SU-DHL-6 (cell line): ENCODE measurements around the gene SWT1.
"Not testable (repeated sequence)": the region's sequence is repeated elsewhere in the genome, so short reads cannot be mapped to it uniquely, and the experiment has no call there.

Experiments
- H2AFZ ChIP-seq: fragments of 200-600 bp; sonication (generic); 2 replicates; pipeline ENCODE4 v1.6.1; 2014; ENCODE audit warnings: low read depth, mild to moderate bottlenecking, moderate library complexity, mixed read lengths, antibody characterized with exemption, low read length; ENCODE audit not compliant: severe bottlenecking
- H3F3A ChIP-seq: fragments of 200-600 bp; shearing (Covaris generic); 2 replicates; pipeline ENCODE4 v1.6.0; 2016; ENCODE audit warnings: antibody characterized with exemption, mild to moderate bottlenecking; ENCODE audit not compliant: insufficient read depth
- H3K27ac ChIP-seq: fragments of 200-600 bp; sonication (generic); 2 replicates; pipeline ENCODE4 v1.5.1; 2016; ENCODE audit warnings: low read depth, mild to moderate bottlenecking, low read length, moderate library complexity, mixed read lengths
- H3K27me3 ChIP-seq: fragments of 200-600 bp; sonication (generic), shearing (Covaris generic); 2 replicates; pipeline ENCODE4 v1.6.0; 2014; ENCODE audit warnings: mild to moderate bottlenecking, low read length
- H3K36me3 ChIP-seq: fragments of 200-600 bp; sonication (generic); 2 replicates; pipeline ENCODE4 v1.6.1; 2014; ENCODE audit warnings: mild to moderate bottlenecking, low read length, mixed read lengths
- H3K4me2 ChIP-seq: fragments of 300-600, 200-600 bp; shearing (Covaris generic), sonication (generic); 2 replicates; pipeline ENCODE4 v1.6.0; 2014; ENCODE audit warnings: low read length, low read depth, mild to moderate bottlenecking; ENCODE audit not compliant: poor library complexity, severe bottlenecking
- H3K4me3 ChIP-seq: fragments of 200-600 bp; sonication (generic); 2 replicates; pipeline ENCODE4 v1.5.1; 2014; ENCODE audit warnings: antibody characterized with exemption, low read length, mild to moderate bottlenecking, mixed read lengths; ENCODE audit not compliant: insufficient read depth, poor library complexity, severe bottlenecking
- H3K79me2 ChIP-seq: fragments of 200-600 bp; sonication (generic); 2 replicates; pipeline ENCODE4 v1.6.1; 2014; ENCODE audit warnings: mild to moderate bottlenecking, low read length, moderate library complexity; ENCODE audit not compliant: insufficient read depth
- H3K9ac ChIP-seq: fragments of 200-600 bp; sonication (generic); 2 replicates; pipeline ENCODE4 v1.7.0; 2014; ENCODE audit warnings: mild to moderate bottlenecking, low read length
- H3K9me2 ChIP-seq: fragments of 200-600 bp; sonication (generic); replicated peaks from 2 replicates; pipeline ENCODE4 v1.6.1; 2014; ENCODE audit warnings: low read length; ENCODE audit not compliant: insufficient read depth
- H3K9me3 ChIP-seq: fragments of 200-600 bp; sonication (generic); 2 replicates; pipeline ENCODE4 v1.6.1; 2014; ENCODE audit warnings: low read length, mixed read lengths; ENCODE audit not compliant: insufficient read depth
- H4K20me1 ChIP-seq: fragments of 200-600 bp; sonication (generic); 2 replicates; pipeline ENCODE4 v1.6.1; 2014; ENCODE audit warnings: low read depth, mild to moderate bottlenecking, antibody characterized with exemption, low read length, moderate library complexity, mixed read lengths
- EZH2phosphoT487 ChIP-seq: fragments of 200-600 bp; sonication (generic), shearing (Covaris generic); conservative IDR thresholded peaks from 2 replicates; pipeline ENCODE4 v1.6.1; 2018; ENCODE audit warnings: mild to moderate bottlenecking, antibody characterized with exemption, low read length, moderate library complexity, mixed read lengths
- TF ChIP-seq, protein P1 (sequence below): fragments of 200-600 bp; sonication (generic); IDR thresholded peaks from one replicate; pipeline ENCODE4 v1.5.1; 2017; ENCODE audit warnings: antibody characterized with exemption, mild to moderate bottlenecking, low read length, moderate library complexity; ENCODE audit not compliant: insufficient read depth, poor library complexity, severe bottlenecking

Gene SWT1

GRCh38 chr1:185249563-185249962, 92.6 kb downstream of the SWT1 start:
- Histone ChIP-seq H4K20me1 (no peaks in the 10 kb centered on the region), H3K9ac (no peak overlapping the region), H3K79me2 (no peaks in the 10 kb centered on the region), H3K27me3 (no peaks in the 10 kb centered on the region), H3K9me2 (no peaks in the 10 kb centered on the region), H3K4me2 (no peak overlapping the region), H3F3A (no peaks in the 10 kb centered on the region), H2AFZ (no peak overlapping the region), H3K9me3 (no peaks in the 10 kb centered on the region), H3K4me3 (no peak overlapping the region), H3K27ac (no peak overlapping the region), H3K36me3 (no peaks in the 10 kb centered on the region)
- TF ChIP-seq, protein P1, sequence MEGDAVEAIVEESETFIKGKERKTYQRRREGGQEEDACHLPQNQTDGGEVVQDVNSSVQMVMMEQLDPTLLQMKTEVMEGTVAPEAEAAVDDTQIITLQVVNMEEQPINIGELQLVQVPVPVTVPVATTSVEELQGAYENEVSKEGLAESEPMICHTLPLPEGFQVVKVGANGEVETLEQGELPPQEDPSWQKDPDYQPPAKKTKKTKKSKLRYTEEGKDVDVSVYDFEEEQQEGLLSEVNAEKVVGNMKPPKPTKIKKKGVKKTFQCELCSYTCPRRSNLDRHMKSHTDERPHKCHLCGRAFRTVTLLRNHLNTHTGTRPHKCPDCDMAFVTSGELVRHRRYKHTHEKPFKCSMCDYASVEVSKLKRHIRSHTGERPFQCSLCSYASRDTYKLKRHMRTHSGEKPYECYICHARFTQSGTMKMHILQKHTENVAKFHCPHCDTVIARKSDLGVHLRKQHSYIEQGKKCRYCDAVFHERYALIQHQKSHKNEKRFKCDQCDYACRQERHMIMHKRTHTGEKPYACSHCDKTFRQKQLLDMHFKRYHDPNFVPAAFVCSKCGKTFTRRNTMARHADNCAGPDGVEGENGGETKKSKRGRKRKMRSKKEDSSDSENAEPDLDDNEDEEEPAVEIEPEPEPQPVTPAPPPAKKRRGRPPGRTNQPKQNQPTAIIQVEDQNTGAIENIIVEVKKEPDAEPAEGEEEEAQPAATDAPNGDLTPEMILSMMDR, result no peak
- no peak for TF ChIP-seq EZH2phosphoT487

DNA sequence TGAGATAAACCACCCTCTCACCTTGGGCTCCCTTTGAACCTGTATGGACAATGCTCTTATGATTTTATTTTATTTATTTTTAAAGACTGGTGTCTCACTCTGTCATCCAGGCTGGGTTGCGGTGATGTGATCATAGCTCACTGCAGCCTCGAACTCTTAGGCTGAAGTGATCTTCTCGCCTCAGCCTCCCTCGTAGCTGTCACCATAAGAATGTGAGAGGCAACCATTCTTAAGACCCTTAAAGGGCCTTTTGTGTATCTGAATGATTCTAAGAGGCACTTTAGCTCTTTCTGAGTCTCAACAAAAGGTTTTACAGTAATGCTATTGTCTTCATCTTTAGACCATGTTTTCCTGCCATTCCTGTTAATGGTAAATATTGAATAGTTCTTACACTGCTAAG, 93.1 kb downstream of the SWT1 start:
- no peak overlapping the region for H3K9ac ChIP-seq
- H4K20me1 ChIP-seq, result no peaks in the 10 kb centered on the region
- TF ChIP-seq EZH2phosphoT487, result no peak
- TF ChIP-seq, protein P1, result no peak

DNA sequence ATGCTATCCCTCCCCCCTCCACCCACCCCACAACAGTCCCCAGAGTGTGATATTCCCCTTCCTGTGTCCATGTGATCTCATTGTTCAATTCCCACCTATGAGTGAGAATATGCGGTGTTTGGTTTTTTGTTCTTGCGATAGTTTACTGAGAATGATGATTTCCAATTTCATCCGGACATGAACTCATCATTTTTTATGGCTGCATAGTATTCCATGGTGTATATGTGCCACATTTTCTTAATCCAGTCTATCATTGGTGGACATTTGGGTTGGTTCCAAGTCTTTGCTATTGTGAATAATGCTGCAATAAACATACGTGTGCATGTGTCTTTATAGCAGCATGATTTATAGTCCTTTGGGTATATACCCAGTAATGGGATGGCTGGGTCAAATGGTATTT, 95.0 kb downstream of the SWT1 start:
- not testable (repeated sequence) for H2AFZ ChIP-seq, H3K9ac ChIP-seq, H3K27ac ChIP-seq, H3K9me2 ChIP-seq, H3K4me2 ChIP-seq, H3K9me3 ChIP-seq, H3K27me3 ChIP-seq, H3K79me2 ChIP-seq, H4K20me1 ChIP-seq, H3K4me3 ChIP-seq, H3K36me3 ChIP-seq, H3F3A ChIP-seq

More for the DNA sequence above, 93.1 kb downstream of the SWT1 start:
- H3K9me2 ChIP-seq, result no peaks in the 10 kb centered on the region
- H3K36me3 ChIP-seq, result no peaks in the 10 kb centered on the region
- H3K4me3 ChIP-seq, result no peak overlapping the region
- no peaks in the 10 kb centered on the region for H3K27me3 ChIP-seq
- H2AFZ ChIP-seq, result no peak overlapping the region
- H3K4me2 ChIP-seq, result no peak overlapping the region
- no peaks in the 10 kb centered on the region for H3K9me3 ChIP-seq
- no peaks in the 10 kb centered on the region for H3F3A ChIP-seq
- no peaks in the 10 kb centered on the region for H3K79me2 ChIP-seq
- no peak overlapping the region for H3K27ac ChIP-seq

GRCh38 chr1:185252404-185252803, 95.4 kb downstream of the SWT1 start:
- H3K36me3 ChIP-seq, H3K9me2 ChIP-seq, H4K20me1 ChIP-seq, H3K4me2 ChIP-seq, H3K27me3 ChIP-seq, H3K9me3 ChIP-seq, H3K9ac ChIP-seq, H3K4me3 ChIP-seq, H2AFZ ChIP-seq, H3F3A ChIP-seq, H3K27ac ChIP-seq, H3K79me2 ChIP-seq: not testable (repeated sequence)

DNA sequence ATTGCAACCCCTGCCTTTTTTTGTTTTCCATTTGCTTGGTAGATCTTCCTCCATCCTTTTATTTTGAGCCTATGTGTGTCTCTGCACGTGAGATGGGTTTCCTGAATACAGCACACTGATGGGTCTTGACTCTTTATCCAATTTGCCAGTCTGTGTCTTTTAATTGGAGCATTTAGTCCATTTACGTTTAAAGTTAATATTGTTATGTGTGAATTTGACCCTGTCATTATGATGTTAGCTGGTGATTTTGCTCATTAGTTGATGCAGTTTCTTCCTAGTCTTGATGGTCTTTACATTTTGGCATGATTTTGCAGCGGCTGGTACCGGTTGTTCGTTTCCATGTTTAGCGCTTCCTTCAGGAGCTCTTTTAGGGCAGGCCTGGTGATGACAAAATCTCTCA, 98.6 kb downstream of the SWT1 start:
- not testable (repeated sequence) for H3K79me2 ChIP-seq, H3K9me2 ChIP-seq, H3K27ac ChIP-seq, H3K36me3 ChIP-seq, H3K4me2 ChIP-seq, H3K27me3 ChIP-seq, H3K9me3 ChIP-seq, H4K20me1 ChIP-seq, H3K9ac ChIP-seq, H3K4me3 ChIP-seq, H3F3A ChIP-seq, H2AFZ ChIP-seq

GRCh38 chr1:185257116-185257949, 100.4 kb downstream of the SWT1 start:
- not testable (repeated sequence) for H3K27ac ChIP-seq, H3K36me3 ChIP-seq, H3K27me3 ChIP-seq, H4K20me1 ChIP-seq, H3K79me2 ChIP-seq, H2AFZ ChIP-seq, H3K4me3 ChIP-seq, H3F3A ChIP-seq, H3K9me3 ChIP-seq, H3K9me2 ChIP-seq, H3K4me2 ChIP-seq, H3K9ac ChIP-seq
